Stomach (tissue), 4 donors: ENCODE results near the gene TRIO.

Experiments used
- CTCF ChIP-seq, 7 experiments: fragments of 450-650 bp in 4 of 7; fragments of 200-600 bp in 3 of 7; sonication (generic) in 3 of 7; IDR thresholded peaks; one replicate each; pipeline ENCODE4 v1.5.1; 2016 to 2019; ENCODE audit warnings: antibody characterized with exemption in 7 of 7, control low read depth in 2 of 7, mild to moderate bottlenecking in 1 of 7
- POLR2AphosphoS5 ChIP-seq, 3 donors: sonication (generic); formaldehyde crosslinking; IDR thresholded peaks; one replicate each; pipeline ENCODE4 v1.6.1; 2016; ENCODE audit warnings: antibody characterized with exemption in 3 of 3

GRCh38 chr5:14118551-14119320, 24.4 kb upstream of the TRIO start:
- TF ChIP-seq CTCF (IDR thresholded peaks at IDR 0.05) (no peak), POLR2AphosphoS5 (IDR thresholded peaks at IDR 0.05) (no peak)
